Measurements from ENCODE around the gene ADH7. TPM values are rescaled to one million over a fixed set of nuclear protein-coding genes. Genes with fewer than 3 reads are reported as not detected.
"Not testable (repeated sequence)": the region's sequence is repeated elsewhere in the genome, so short reads cannot be mapped to it uniquely, and the experiment has no call there.

The ADH7 gene
- total RNA-seq, 2 donors from 2014 or later = not detected

DNA sequence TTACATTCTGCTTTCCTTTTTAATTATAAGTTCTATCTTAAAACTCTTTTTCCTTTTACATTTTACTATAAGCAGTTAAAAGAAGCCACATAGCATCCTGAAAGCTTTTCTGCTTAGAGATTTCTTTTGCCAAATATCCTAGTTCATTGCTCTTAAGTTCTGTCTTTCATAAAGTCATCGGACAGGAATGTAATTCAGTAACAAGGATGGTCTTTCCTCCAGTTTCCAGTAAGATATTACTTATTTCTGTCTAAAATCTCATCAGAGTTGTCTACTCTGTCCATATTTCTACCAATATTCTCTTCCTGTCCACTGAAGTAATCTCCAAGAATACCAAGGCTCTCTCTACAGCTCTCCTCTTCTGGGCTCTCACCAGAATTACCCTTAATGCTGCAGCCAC, 45.1 kb downstream of the ADH7 start:
- ATAC-seq = no peak
- no peak for DNase-seq
- intact Hi-C loops (cut with DNase I, micrococcal nuclease) = no loop called here

DNA sequence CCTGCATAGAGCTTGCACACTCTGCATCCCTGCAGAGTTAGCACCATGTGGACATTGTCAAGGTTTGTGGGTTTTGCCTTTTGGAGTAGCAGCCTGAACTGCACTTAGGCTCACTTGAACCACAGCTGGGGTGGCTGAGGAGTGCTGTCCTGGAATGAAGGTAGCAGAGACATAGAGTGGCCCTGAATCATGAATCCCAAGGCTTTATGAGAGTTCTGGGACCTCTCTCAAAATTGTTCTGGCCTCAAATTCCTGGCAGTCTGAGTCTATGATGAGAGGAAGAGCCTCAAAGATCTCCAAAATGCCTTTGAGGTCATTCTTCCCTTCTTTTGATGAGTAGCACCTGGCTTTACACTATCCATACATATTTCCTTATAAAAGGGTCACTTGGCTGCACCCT, 45.5 kb downstream of the ADH7 start:
- intact Hi-C loops (cut with DNase I, micrococcal nuclease) = loop anchor here in 1 of 2 donors (10.0 kb wide), 1 partner anchor 65 kb away; the partner anchor contains the start of gene ADH1B
- DNase-seq = no peak
- no peak for ATAC-seq

DNA sequence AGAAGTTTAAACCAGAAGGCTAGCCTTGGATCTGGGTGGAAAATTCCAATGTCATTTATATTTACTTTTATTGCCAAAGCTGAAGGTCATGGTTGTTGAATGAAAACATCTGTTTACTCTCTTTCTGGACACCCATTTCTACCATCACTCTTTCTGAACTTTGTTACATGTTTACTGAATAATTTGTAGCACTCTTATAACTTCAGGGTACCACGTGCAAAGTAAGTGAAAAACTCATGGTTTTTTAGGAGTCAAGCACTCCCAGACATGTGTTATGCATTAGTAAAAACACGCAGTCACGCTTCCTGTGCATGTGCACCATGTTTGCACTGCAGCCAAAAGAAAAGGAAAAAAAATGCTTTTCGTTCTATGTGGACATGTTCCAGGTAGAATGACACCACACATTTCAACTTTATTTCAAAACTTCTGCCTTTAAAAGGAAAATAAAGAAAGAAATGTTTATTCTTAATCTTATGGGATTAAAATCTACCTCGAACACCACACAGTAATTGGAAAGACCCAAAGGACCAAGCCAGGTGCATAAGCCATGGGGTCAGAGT, 51.2 kb downstream of the ADH7 start:
- DNase-seq (no peak), ATAC-seq (no peak)
- intact Hi-C loops (cut with DNase I, micrococcal nuclease) = loop anchor here in 1 of 2 donors (10.0 kb wide), 1 partner anchor 59 kb away; the partner anchor contains the start of gene ADH1B

DNA sequence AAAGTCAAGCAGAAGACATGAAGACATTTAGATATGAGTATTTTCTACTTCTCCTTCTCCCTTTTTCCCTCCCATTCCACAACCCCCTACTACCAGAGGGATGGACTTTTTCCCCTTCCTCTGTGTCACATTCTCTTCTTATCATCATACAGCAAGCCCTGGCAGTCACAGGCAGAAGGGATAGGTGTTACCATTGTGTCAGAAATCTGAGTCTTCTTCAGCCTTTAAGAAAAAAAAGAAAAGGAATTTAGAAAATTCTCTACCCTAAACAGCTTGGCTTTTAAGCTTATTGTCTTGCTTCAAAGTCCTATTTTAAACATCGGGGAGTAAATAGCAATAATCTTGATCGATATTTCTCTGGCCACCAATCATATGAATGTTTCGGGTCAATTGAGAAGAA, 51.7 kb downstream of the ADH7 start:
- intact Hi-C loops (cut with DNase I, micrococcal nuclease) = loop anchor here in 1 of 2 donors (10.0 kb wide), 1 partner anchor 59 kb away; the partner anchor contains the start of gene ADH1B
- no peak for DNase-seq
- ATAC-seq = no peak

DNA sequence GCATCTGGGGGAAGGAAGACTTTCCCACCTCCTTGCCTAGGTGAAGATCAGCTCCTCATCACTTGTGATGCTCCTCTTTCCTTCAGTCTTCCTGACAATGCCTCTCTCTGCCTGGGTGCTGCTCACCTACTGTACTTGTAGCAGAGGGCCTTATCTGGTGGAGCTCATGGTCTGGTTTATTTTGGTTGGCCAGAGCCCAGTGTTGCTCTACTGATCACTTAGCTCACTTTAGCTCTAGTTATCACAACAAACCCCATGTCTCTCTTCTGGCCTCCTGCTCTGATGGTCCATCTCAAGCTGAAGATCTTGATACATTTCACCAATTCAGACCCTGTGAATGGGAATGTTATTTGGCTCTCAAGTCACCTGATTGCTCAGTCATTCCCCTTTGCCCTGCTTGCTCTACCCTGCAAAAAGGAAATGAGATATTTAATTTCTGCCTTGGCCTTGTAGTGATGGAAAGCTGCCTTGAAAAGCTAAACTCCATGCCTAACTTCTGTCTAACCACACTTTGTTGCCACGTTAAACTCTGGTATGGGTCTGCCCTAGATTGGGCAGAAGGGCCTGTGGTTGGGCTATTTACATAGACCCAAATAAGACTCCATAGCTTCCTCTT, 52.3 kb downstream of the ADH7 start:
- DNase-seq = no peak
- peak; percentile 34 for ATAC-seq
- intact Hi-C loops (cut with DNase I, micrococcal nuclease) = loop anchor here in 1 of 2 donors (10.0 kb wide), 1 partner anchor 58 kb away; the partner anchor contains the start of gene ADH1B

DNA sequence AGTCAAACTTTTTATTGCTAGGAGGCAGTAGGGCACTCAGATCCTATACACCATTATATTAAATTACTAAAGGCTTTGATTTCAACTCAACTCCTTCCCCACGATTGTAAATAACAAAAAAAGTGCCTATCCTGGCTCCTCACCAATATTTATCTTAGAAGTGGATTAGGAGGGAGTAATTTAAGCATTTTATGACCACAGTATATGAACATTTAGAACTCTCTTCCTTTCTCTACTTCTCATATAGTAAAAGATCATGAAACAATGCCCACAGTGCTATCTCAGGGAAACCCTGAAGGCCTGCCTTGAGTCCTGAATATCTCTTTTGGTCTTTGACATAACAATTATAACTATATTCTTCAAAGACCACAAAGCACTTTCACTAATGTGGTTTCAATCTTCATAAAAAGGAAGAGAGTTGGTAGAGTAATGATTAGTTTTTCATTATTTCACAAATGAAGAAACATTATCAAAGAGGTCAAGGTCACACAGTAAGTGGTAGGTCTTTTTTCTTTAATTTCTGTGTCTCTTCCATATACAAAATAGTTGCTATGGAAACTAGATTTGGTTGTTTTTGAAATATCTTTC, 53.5 kb downstream of the ADH7 start:
- ATAC-seq = peak; percentile 95
- intact Hi-C loops (cut with DNase I, micrococcal nuclease) = loop anchor here in 1 of 2 donors (10.0 kb wide), 1 partner anchor 57 kb away; the partner anchor contains the start of gene ADH1B

DNA sequence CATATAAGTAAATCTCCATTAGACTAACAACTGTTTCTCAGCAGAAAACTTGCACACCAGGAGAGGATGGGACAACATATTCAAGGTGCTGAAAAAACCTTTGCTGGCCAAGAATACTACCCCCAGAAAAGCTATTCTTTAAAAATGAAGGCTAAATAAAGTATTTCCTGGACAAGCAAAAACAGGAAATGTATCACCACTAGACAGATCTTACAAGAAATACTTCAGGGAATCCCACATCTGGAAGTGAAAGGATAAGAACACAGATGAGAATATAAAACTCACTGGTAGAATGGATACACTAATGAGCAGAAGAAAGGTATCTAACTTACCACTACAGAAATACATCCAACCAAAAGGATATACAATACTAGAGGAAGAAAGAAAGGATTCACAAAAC, 55.6 kb downstream of the ADH7 start:
- intact Hi-C loops (cut with DNase I, micrococcal nuclease) = no loop called here
- DNase-seq (no peak), ATAC-seq (no peak)

More for the DNA sequence above, 53.5 kb downstream of the ADH7 start:
- DNase-seq = no peak

DNA sequence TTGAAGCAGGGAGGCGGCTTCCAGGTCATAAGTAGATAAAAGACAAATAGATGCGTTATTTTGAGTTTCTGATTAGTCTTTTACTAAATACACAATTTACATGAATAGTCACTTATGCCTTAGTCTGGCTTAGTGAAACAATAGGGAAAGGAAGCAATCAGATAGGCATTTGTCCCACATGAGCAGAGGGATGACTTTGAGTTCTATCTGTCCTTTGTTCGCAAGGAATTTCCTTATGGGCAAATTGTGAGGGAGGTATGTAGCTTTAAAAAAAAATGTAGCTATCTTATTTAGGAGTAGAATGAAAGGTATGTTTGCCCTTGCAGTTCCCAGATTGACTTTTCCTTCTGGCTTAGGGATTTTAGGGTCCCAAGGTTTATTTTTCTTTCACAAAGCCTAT, 56.3 kb downstream of the ADH7 start:
- no peak for ATAC-seq
- intact Hi-C loops (cut with DNase I, micrococcal nuclease) = no loop called here
- no peak for DNase-seq

DNA sequence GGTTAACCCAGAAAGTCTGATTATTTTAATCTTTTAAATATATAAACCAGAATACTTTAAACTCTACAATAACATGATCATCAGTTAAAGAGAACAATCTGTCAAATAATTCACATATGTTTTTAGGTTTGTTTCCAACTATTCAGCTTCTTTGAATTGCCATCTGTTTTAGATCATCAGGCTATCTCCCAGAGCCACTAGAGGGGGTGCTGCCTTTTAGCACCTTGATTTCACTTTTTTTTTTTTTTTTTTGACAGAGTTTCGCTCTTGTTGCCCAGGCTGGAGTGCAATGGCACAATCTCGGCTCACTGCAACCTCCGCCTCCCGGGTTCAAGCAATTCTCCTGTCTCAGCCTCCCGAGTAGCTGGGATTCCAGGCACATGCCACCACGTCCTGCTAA, 57.8 kb downstream of the ADH7 start:
- DNase-seq; intact Hi-C loops (cut with DNase I, micrococcal nuclease): not testable (repeated sequence)
- ATAC-seq = peak; percentile 43

DNA sequence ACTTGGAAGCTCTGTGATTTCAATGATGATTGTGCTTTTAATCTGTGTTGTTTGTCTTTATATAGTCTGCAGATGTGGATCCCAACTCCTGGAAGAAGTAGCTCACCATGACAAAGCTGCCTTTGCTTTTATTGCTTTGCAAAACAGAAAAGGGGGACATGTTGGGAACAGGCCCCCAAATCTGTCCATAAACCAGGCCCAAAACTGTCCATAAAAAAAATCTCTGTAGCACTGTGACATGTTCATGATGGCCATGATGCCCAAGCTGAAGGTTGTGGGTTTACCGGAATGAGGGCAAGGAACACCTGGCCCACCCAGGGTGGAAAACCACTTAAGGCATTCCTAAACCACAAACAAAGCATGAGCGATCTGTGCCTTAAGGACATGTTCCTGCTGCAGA, 62.7 kb downstream of the ADH7 start:
- DNase-seq; intact Hi-C loops (cut with DNase I, micrococcal nuclease); ATAC-seq: not testable (repeated sequence)

DNA sequence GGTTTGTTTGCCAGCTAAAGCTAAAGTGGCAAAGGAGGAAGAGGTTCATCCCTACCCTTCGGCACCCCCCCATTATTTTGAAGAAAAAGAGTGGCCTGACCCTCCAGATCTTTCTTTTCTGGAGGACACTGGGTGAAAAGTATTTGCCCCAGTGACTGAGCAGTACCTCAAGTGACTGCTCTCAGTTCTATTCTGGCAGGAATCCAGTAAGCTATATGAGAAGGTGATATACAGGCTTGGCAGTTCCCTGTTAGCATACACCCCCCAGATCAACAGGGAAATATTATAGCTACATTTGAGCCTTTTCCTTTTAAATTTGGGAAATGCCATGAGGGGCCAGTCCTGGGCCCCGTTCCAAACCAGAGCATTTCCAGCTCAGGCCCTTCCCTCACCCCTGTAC, 67.3 kb downstream of the ADH7 start:
- intact Hi-C loops (cut with DNase I, micrococcal nuclease); DNase-seq: not testable (repeated sequence)
- ATAC-seq = peak; percentile 74

DNA sequence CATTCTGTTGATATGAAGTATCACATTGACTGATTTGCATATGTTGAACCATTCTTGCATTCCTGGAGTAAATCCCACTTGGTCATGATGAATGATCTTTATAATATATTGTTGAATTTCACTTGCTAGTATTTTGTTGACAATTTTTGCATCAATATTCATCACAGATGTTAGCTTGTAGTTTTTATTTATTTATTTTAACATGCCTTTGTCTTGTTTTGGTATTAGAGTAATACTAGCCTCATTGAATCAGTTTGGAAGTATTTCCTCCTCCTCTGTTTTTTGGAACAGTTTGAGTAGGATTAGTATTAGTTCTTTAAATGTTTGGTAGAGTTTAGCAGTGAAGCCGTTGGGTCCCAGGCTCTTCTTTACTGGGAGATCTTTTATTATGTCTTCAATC, 68.7 kb downstream of the ADH7 start:
- no peak for ATAC-seq
- DNase-seq = no peak
- intact Hi-C loops (cut with DNase I, micrococcal nuclease) = no loop called here

DNA sequence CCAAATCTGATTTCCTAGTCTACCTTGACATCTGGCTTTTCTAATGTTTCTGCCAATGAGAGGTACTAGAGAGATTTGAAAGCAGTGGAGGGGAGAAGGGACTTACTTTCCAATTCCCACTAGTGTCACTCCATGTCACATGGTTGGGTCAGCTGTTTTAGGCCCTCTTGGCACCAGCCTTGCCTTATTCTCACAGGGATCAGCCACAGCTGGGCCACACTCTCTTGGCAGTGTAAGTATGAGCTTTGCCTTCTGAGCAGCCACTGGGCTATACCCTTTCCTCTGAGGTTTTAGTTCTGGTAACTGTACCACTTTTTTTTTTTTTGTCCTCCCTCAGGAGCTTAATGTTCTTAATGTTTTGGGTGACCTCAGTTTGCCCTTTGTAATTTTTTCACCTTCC, 72.4 kb downstream of the ADH7 start:
- ATAC-seq (no peak), DNase-seq (no peak)
- intact Hi-C loops (cut with DNase I, micrococcal nuclease) = no loop called here

Other genes with a start within 250 kb of the ADH7 start
- 10 to 100 TPM; 13.8 to 14.3 TPM for gene ADH6, start 216.1 kb downstream of the ADH7 start, total RNA-seq
- 1 to 10 TPM in 1 of 2 donors, under 1 TPM in 1; 0.49 to 1.0 TPM for gene ADH1A, start 144.4 kb downstream of the ADH7 start, total RNA-seq
- 100 to 1,000 TPM; 156 to 174 TPM for gene ADH1B, start 113.9 kb downstream of the ADH7 start, total RNA-seq
- gene ADH1C, start 82.6 kb downstream of the ADH7 start, total RNA-seq = 100 to 1,000 TPM; 259 to 373 TPM
- gene C4orf17, start 75.7 kb upstream of the ADH7 start, total RNA-seq = not detected
- gene TRMT10A, start 128.7 kb upstream of the ADH7 start, total RNA-seq = 1 to 10 TPM; 6.5 to 7.1 TPM
- 1 to 10 TPM in 1 of 2 donors, not detected in 1; 1.6 TPM for gene MTTP, start 139.5 kb upstream of the ADH7 start, total RNA-seq
- gene C4orf54, start 222.5 kb upstream of the ADH7 start, total RNA-seq = under 1 TPM in 1 of 2 donors, not detected in 1; 0.08 TPM

Data from left colon (tissue), 2 donors.